Activated CD4-positive, alpha-beta T cell treated with anti-CD3 and anti-CD28 coated beads for 24 hours (primary cell): Measurements from ENCODE around the gene PPP1R9A.

Experiments used
- DNase-seq, 2 donors: peaks; one replicate each; pipeline ENCODE4 v3.0.0-alpha.2; 2020; ENCODE audit warnings: low read depth in 2 of 2

The PPP1R9A gene

GRCh38 chr7:95263785-95264362 is 356.5 kb downstream of the PPP1R9A start:
- DNase-seq = no peak

- no peak for DNase-seq
Measured at GRCh38 chr7:95264363-95264891, 357.0 kb downstream of the PPP1R9A start.

- no peak for DNase-seq
Measured at GRCh38 chr7:95265634-95266033, 358.2 kb downstream of the PPP1R9A start.

- DNase-seq = no peak
Measured at GRCh38 chr7:95267754-95268153, 360.4 kb downstream of the PPP1R9A start.

- no peak for DNase-seq
Measured at GRCh38 chr7:95269640-95270039, 362.2 kb downstream of the PPP1R9A start.

GRCh38 chr7:95276114-95276513 is 368.7 kb downstream of the PPP1R9A start:
- DNase-seq = no peak

- DNase-seq = no peak
Measured at GRCh38 chr7:95279417-95279816, 372.0 kb downstream of the PPP1R9A start.

GRCh38 chr7:95286096-95286495 is 378.7 kb downstream of the PPP1R9A start:
- DNase-seq = no peak

- no peak for DNase-seq
Measured at GRCh38 chr7:95290166-95290830, 382.9 kb downstream of the PPP1R9A start.

- no peak for DNase-seq
Measured at GRCh38 chr7:95295397-95295796, 388.0 kb downstream of the PPP1R9A start.

GRCh38 chr7:95296456-95296855 is 389.1 kb downstream of the PPP1R9A start:
- no peak for DNase-seq

- no peak for DNase-seq
Measured at GRCh38 chr7:95297041-95297440, 389.6 kb downstream of the PPP1R9A start.

GRCh38 chr7:95298091-95298490 is 390.7 kb downstream of the PPP1R9A start:
- DNase-seq = no peak

- no peak for DNase-seq
Measured at GRCh38 chr7:95303013-95303905, 395.9 kb downstream of the PPP1R9A start.

- DNase-seq = no peak
Measured at GRCh38 chr7:95304990-95305389, 397.6 kb downstream of the PPP1R9A start.

- DNase-seq = no peak
Measured at GRCh38 chr7:95309951-95310350, 402.6 kb downstream of the PPP1R9A start.

- no peak for DNase-seq
Measured at GRCh38 chr7:95311389-95311788, 404.0 kb downstream of the PPP1R9A start.

- no peak for DNase-seq
Measured at GRCh38 chr7:95312561-95312960, 405.2 kb downstream of the PPP1R9A start.

- no peak for DNase-seq
Measured at GRCh38 chr7:95316588-95316987, 409.2 kb downstream of the PPP1R9A start.

GRCh38 chr7:95317546-95317945 is 410.2 kb downstream of the PPP1R9A start:
- DNase-seq = no peak

- no peak for DNase-seq
Measured at GRCh38 chr7:95317966-95318365, 410.6 kb downstream of the PPP1R9A start.

GRCh38 chr7:95318501-95319100 is 411.2 kb downstream of the PPP1R9A start:
- no peak for DNase-seq
